Esophagus muscularis mucosa (tissue), 4 donors: Measurements from ENCODE around the gene POLE.

ENCODE experiments used
- CTCF ChIP-seq, 3 experiments: fragments of 200-600 bp in 2 of 3; fragments of 450-650 bp in 1 of 3; sonication (generic) in 2 of 3; IDR thresholded peaks; one replicate each; pipeline ENCODE4 v1.5.1; 2017 to 2019; ENCODE audit warnings: antibody characterized with exemption in 3 of 3, mild to moderate bottlenecking in 2 of 3, moderate library complexity in 1 of 3
- EP300 ChIP-seq: sonication (generic); formaldehyde crosslinking; IDR thresholded peaks from one replicate; pipeline ENCODE4 v1.6.1; 2017; ENCODE audit warnings: antibody characterized with exemption
- POLR2A ChIP-seq: fragments of 450-650 bp; IDR thresholded peaks from one replicate; pipeline ENCODE4 v1.6.1; 2017; ENCODE audit warnings: antibody characterized with exemption, moderate library complexity, mild to moderate bottlenecking, low read depth
- POLR2AphosphoS5 ChIP-seq, 2 donors: sonication (generic); formaldehyde crosslinking; IDR thresholded peaks; one replicate each; pipeline ENCODE4 v1.6.1; 2017; ENCODE audit warnings: antibody characterized with exemption in 2 of 2

- no peak for TF ChIP-seq CTCF (IDR thresholded peaks at IDR 0.05)
- no peak for TF ChIP-seq POLR2A
- TF ChIP-seq POLR2AphosphoS5 (IDR thresholded peaks at IDR 0.05), result no peak
- no peak for TF ChIP-seq EP300
Measured at GRCh38 chr12:132640936-132641335, 46.2 kb downstream of the POLE start.
